Testis (tissue), 3 donors: ENCODE data around the gene CMTM8. TPM values are rescaled to one million over a fixed set of nuclear protein-coding genes. Genes with fewer than 3 reads are reported as not detected.

ENCODE experiments used
- DNase-seq: peaks from one replicate; pipeline ENCODE4 v3.0.0-alpha.2; 2019
- H3K27ac ChIP-seq, 2 donors: fragments of 200-600 bp; sonication (generic); one replicate each; pipeline ENCODE4 v1.5.1; 2019
- H3K27me3 ChIP-seq: fragments of 200-600 bp; sonication (generic); one replicate; pipeline ENCODE4 v1.5.1; 2019
- H3K36me3 ChIP-seq: fragments of 200-600 bp; sonication (generic); one replicate; pipeline ENCODE4 v1.5.1; 2017; ENCODE audit warnings: low read depth; ENCODE audit errors: missing control alignments
- H3K4me1 ChIP-seq: fragments of 200-600 bp; sonication (generic); one replicate; pipeline ENCODE4 v1.5.1; 2019
- H3K4me3 ChIP-seq, 2 donors: fragments of 200-600 bp; sonication (generic); one replicate each; pipeline ENCODE4 v1.5.1; 2017 to 2019
- H3K9me3 ChIP-seq: fragments of 200-600 bp; sonication (generic); one replicate; pipeline ENCODE4 v1.5.1; 2017
- POLR2A ChIP-seq: fragments of 450-650 bp; IDR thresholded peaks from one replicate; pipeline ENCODE4 v1.6.1; 2017; ENCODE audit warnings: antibody characterized with exemption, mild to moderate bottlenecking, moderate library complexity
- WGBS, 2 donors: methylation state at CpG; one replicate each; pipeline ENCODE4 v1.1.5; 2018; 5-methylcytosine and 5-hydroxymethylcytosine counted together
- intact Hi-C: fragments of 100-400 bp; cut with DNase I; formaldehyde crosslinking; loops from one replicate; pipeline ENCODE4 v1.15.1; 2023; ENCODE audit warnings: low total_unique reads
- polyA plus RNA-seq: library from polyadenylated mRNA; stranded (reverse); fragments of 350-450 nt; fragmentation: Illumina TruSeq; extraction: RNeasy Lipid Tissue Mini Kit (QIAGEN cat#74804); gene quantifications from one replicate; pipeline ENCODE4 v1.2.3, GENCODE V29; 2014; ENCODE audit warnings: low read depth, low replicate concordance; ENCODE audit not compliant: insufficient read depth
- total RNA-seq, 2 donors: library from RNA; depleted of rRNA; stranded (reverse); fragments of >200 nt; gene quantifications; one replicate each; pipeline ENCODE4 v1.2.3, GENCODE V29; 2016
- TF ChIP-seq, protein P1 (sequence below), 3 experiments: fragments of 450-650 bp in 2 of 3; fragments of 200-600 bp in 1 of 3; sonication (generic) in 1 of 3; IDR thresholded peaks; one replicate each; pipeline ENCODE4 v1.5.1; 2016 to 2019; ENCODE audit warnings: antibody characterized with exemption in 3 of 3, mild to moderate bottlenecking in 2 of 3, moderate library complexity in 1 of 3

CMTM8 gene
- total and polyA plus RNA-seq, 3 donors from 2014 or later: 1.8 to 6.8 (median 2.5) TPM

DNA sequence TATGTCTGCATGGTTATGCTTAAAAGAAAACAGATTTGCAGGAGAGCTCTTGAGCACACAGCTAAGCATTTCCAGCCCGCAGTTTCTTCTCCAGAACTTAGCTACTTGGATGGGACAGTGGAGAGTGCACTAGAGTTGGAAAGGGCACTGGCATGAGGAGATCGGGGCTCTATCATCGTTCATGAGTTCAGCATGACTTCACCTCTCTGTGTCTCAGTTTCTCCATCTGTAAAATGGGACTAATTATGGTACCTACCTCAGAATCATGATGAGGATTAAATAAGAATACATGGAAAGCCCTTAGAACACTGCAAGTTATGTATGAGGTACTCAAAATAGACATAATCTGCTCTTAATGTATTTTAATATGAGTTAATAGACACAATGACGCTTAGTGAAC, 69.9 kb downstream of the CMTM8 start:
- no peaks in the 10 kb centered on the region for H3K27me3 ChIP-seq
- intact Hi-C loops: no loop called here
- no peak overlapping the region for H3K27ac ChIP-seq
- no peak for TF ChIP-seq POLR2A
- TF ChIP-seq, protein P1, sequence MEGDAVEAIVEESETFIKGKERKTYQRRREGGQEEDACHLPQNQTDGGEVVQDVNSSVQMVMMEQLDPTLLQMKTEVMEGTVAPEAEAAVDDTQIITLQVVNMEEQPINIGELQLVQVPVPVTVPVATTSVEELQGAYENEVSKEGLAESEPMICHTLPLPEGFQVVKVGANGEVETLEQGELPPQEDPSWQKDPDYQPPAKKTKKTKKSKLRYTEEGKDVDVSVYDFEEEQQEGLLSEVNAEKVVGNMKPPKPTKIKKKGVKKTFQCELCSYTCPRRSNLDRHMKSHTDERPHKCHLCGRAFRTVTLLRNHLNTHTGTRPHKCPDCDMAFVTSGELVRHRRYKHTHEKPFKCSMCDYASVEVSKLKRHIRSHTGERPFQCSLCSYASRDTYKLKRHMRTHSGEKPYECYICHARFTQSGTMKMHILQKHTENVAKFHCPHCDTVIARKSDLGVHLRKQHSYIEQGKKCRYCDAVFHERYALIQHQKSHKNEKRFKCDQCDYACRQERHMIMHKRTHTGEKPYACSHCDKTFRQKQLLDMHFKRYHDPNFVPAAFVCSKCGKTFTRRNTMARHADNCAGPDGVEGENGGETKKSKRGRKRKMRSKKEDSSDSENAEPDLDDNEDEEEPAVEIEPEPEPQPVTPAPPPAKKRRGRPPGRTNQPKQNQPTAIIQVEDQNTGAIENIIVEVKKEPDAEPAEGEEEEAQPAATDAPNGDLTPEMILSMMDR (IDR thresholded peaks at IDR 0.05): no peak
- H3K9me3 ChIP-seq: no peaks in the 10 kb centered on the region
- peaks cover 7% of the 10 kb centered on the region for H3K4me1 ChIP-seq
- no peak for DNase-seq
- H3K4me3 ChIP-seq: no peak overlapping the region
- 93 to 97% methylated on average over 4 of the region's 4 CpGs for whole genome bisulfite sequencing, 2 donors
- H3K36me3 ChIP-seq: no peaks in the 10 kb centered on the region

- no peak for TF ChIP-seq POLR2A
- TF ChIP-seq, protein P1 (IDR thresholded peaks at IDR 0.05): no peak
- intact Hi-C loops: no loop called here
- 87 to 90% methylated on average over 5 of the region's 5 CpGs for WGBS, 2 donors
- Histone ChIP-seq H3K4me3 (no peak overlapping the region), H3K9me3 (no peaks in the 10 kb centered on the region), H3K27me3 (no peaks in the 10 kb centered on the region), H3K27ac (no peak overlapping the region), H3K36me3 (no peaks in the 10 kb centered on the region), H3K4me1 (peaks cover 2% of the 10 kb centered on the region)
- no peak for DNase-seq
Observed at GRCh38 chr3:32309654-32310242, 71.3 kb downstream of the CMTM8 start.

- no peaks in the 10 kb centered on the region for H3K27me3 ChIP-seq
- WGBS, 2 donors: 72 to 83% methylated on average over 5 of the region's 5 CpGs
- no peak overlapping the region for H3K27ac ChIP-seq
- intact Hi-C loops: no loop called here
- TF ChIP-seq, protein P1 (IDR thresholded peaks at IDR 0.05): no peak
- TF ChIP-seq POLR2A: no peak
- DNase-seq: no peak
- no peaks in the 10 kb centered on the region for H3K4me1 ChIP-seq
- H3K9me3 ChIP-seq: no peaks in the 10 kb centered on the region
- no peak overlapping the region for H3K4me3 ChIP-seq
- H3K36me3 ChIP-seq: no peaks in the 10 kb centered on the region
Observed at GRCh38 chr3:32310336-32310735, 71.9 kb downstream of the CMTM8 start.

GRCh38 chr3:32310918-32311839, 72.7 kb downstream of the CMTM8 start:
- intact Hi-C loops: no loop called here
- Histone ChIP-seq H3K9me3 (no peaks in the 10 kb centered on the region), H3K36me3 (no peaks in the 10 kb centered on the region), H3K27me3 (no peaks in the 10 kb centered on the region), H3K4me3 (no peak overlapping the region), H3K27ac (no peak overlapping the region), H3K4me1 (no peaks in the 10 kb centered on the region)
- no peak for TF ChIP-seq POLR2A
- TF ChIP-seq, protein P1 (IDR thresholded peaks at IDR 0.05): no peak
- DNase-seq: no peak
- WGBS, 2 donors: 68 to 69% methylated on average over 15 of the region's 15 CpGs
